COLO668 (cell line): ENCODE data around the gene RALGAPA2.
A peak's percentile ranks its signal among the peaks of the same experiment; 100 is the strongest.

Experiments
- DNase-seq: peaks from one replicate; lab custom pipeline; 2025; ENCODE audit not compliant: unreplicated experiment; lab: John Stamatoyannopoulos, UW

The RALGAPA2 gene

GRCh38 chr20:20440886-20441658 lies 271.4 kb downstream of the RALGAPA2 start:
- no peak for DNase-seq

GRCh38 chr20:20440481-20440880 lies 272.0 kb downstream of the RALGAPA2 start:
- peak; percentile 71 for DNase-seq

DNA sequence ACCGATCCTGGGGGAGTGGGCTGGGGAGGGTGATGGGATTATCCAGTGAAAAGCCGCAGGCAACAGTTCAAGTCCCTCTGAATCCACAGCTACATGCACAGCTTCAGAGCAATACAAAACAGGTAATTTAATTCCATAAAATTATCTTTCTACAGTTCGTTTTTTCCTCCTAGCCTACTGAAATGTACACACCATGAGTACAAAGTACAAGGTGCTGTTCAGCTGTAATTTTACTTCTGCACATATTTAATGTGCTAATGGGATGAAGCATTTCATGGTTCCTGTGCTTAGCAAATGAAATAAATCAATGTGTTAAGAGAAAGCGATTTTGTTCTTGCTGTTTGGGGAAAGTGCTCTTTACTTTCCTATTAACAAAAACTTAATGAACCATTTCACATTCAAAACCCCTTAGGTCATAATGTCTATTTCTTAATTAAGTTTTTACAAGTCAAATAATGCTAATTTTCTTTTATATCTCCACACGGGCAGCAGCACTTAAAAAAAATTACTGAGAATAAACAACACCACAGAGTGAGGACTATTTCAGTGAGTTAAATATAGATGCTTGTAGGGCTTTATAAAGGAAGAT lies 272.7 kb downstream of the RALGAPA2 start:
- no peak for DNase-seq

DNA sequence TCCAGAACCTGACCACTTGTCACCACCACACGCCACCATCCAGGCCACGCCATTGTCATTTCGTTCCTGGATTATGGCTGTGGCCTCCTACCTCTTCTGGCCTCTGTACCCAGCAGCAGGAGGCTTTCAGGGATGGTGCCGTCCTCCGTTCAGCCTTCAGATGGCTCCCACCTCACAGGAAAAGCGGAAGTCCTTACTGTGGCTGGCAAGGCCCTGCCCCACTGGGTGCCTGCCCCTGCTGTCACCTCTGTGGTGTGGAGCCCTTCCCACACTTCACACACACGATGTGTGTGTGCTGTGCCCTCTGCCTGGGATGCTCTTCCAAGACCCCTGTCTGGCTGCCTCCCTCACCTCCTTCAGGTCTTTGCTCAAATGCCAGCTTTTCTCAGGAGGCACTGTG lies 275.1 kb downstream of the RALGAPA2 start:
- DNase-seq: no peak

GRCh38 chr20:20436689-20437088 lies 275.8 kb downstream of the RALGAPA2 start:
- no peak for DNase-seq

GRCh38 chr20:20435453-20435852 lies 277.0 kb downstream of the RALGAPA2 start:
- DNase-seq: no peak

DNA sequence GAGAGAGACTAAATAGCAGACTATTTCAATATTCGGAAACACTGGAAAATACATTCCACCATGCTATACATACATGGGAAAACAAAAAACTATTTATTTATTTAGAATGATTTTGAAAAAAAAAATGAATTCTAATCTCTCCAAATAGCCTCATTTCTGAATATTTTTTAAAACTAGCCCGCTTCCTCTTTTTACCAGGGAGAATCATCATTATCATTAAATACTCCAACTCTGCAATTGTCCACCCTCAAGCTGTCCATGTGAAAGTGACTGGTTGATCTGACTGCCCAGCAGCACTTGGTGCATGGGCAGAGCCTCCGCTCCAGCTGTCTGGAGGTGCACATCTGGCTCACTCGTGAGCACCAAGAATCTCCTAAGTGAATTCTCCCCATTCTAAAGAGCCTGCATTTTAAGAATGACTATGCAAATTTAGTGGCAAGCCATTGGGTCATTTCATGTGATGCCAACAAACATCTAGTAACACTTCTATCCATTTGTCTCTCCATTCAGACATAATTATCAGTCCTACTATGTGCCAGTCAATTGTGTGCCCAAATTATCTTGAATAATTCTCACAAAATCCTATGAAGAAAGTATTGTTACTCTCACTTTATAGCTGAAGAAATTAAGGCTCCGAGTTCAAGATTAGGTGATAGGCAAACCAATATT lies 279.7 kb downstream of the RALGAPA2 start:
- DNase-seq: no peak

DNA sequence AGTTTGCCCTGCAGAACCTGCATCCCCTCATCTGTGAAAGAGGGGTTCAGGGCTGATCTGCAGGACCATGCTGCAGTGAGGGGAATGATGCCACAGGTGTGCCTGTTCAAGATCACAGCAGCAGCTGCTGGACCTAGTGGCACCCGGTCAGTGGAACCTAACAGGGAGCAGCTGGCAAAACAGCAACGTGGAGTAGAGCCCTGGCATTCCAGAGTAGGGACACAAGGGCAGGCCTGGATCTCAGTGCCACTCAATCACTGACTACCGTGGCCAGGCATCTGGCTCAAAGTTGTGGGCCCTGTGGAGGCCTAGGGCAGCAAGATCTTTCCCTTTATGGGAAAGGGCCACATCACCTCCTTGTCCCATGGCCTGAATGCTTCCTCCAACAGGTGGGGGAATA lies 282.4 kb downstream of the RALGAPA2 start:
- DNase-seq: no peak

DNA sequence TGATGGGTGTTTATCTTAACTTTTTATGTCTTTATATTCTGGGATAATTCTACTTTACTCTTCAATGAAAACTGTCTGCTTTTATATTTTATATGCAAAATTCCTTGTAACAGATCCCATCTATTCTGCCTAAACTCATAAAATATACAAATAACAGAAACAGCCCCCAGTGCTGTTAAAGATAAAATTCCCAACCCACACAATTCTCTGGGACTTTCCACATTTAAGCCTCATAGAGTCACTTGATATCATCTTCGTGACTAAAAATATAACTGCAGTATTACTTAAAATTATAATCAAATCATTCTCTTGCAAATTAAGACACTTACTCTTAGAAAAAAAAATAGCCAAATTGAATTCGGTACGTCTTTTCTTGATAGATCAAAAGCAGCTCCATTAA lies 284.4 kb downstream of the RALGAPA2 start:
- no peak for DNase-seq

GRCh38 chr20:20427227-20427864 lies 285.1 kb downstream of the RALGAPA2 start:
- DNase-seq: no peak

GRCh38 chr20:20426655-20426907 lies 285.9 kb downstream of the RALGAPA2 start:
- DNase-seq: no peak

DNA sequence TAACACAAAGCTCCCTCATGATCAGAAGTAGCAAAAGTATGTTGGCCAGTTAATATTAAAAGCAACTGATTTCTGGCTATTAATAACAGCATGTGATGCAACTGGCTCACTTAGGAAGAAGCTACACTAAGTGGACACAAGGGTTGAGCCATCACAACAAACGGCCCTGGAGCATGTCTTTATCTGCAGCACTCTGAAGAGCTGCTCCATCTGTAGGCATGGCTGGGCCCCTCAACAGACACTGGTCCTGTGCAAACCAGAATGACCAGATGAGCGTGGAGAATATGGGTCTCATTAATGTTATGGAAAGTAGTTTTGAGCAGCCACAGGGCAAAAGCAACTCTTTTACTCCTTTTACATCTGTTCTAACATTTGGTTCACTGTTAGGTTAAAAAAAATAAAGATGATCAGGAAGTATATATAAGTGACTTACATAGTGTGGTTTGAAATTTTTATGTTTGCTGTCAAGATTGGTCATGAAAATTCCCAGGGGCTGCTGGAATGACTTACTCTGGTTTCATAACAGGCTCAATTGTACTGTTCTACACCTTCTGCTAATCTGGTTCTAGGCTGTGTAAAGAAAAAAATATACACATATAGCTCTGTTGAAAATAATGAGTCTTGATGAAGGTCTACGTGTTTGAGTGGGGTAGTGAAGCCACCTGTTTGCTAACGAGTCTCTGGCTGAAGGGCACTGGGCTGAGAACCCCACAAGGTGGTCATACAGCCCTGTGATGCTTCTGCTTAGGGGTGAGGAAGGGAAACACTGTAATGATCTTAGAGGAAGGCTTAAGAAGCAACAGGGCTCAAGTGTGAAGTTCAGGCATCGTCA lies 286.4 kb downstream of the RALGAPA2 start:
- DNase-seq: no peak

- DNase-seq: no peak
Observed at GRCh38 chr20:20423117-20423516, 289.3 kb downstream of the RALGAPA2 start.

GRCh38 chr20:20417876-20418676 lies 294.4 kb downstream of the RALGAPA2 start:
- no peak for DNase-seq

GRCh38 chr20:20415321-20415720 lies 297.1 kb downstream of the RALGAPA2 start:
- DNase-seq: no peak

GRCh38 chr20:20414640-20415220 lies 297.7 kb downstream of the RALGAPA2 start:
- no peak for DNase-seq

- no peak for DNase-seq
Observed at GRCh38 chr20:20413810-20414281, 298.6 kb downstream of the RALGAPA2 start.

DNA sequence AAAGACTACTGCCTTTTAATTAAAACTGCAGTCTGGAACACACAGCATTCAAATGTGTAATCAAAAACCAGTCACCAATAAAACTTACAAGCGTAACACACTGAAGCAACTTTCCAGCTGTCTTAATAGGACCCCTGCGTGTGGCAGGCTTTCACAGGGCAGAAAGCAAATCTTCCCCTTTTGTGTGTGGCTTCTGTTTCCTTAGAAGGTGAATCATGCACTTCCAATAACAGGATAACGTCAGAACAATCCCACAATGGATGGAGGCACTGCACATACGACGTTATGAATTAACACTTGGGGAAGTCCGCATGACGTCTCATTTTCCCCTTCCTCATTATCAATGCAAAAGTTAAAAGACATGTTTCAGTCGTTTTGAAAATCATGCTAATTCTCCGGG lies 299.7 kb downstream of the RALGAPA2 start:
- no peak for DNase-seq

DNA sequence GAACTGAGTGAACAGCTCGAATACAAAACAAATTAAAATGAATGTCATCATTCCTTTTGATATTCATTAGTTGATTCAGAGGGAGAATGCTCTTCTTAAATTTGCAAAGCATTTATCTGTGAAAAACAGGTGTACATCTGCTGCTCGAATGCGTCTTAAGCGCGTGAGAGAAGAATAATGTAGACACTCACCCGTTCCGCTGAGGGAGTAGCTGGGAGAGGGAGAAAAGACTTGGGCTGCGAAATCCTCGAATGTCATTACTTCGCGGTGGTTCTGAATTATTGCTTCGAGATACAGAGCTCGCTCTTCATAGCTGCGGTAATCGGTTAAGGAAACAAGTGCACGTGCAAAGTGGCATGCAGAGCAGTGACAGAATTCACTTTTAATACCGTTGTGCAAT lies 300.6 kb downstream of the RALGAPA2 start:
- no peak for DNase-seq

- no peak for DNase-seq
Observed at GRCh38 chr20:20411402-20411801, 301.0 kb downstream of the RALGAPA2 start.
